Measurements from ENCODE around the gene CPT1B.
A peak's percentile ranks its signal among the peaks of the same experiment; 100 is the strongest.

The CPT1B gene

DNA sequence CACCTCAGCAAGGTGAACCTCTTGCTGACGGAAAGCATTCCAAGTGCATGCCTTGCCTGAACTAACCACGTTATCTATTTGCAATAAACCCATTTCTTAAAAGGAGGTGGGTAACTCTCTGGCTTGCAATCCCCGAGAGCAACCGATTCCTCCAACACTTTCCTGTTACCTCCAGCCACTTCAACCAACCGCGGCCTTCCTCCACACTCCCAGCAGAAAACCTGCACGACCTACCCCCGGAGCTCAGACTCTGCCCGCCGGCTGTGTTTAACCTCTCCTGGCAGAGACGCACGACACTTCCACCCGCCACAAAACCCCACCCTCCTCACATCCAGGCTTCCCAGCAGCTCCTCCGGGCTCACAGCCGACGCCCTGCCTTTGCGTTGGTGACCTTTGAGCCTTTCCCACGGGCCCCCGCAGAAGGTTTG is 53.5 kb downstream of the CPT1B start:
- Histone ChIP-seq H3K27ac (peak overlapping the region; percentile 86 to 87), H3K4me1 (peaks cover 0 to 36% (median 22%) of the 10 kb centered on the region in 4 donors), H3K4me3 (peak overlapping the region; percentile 65 to 77), H3K36me3 (peaks cover 21 to 45% (median 30%) of the 10 kb centered on the region in 3 donors), H3K9me3 (no peaks in the 10 kb centered on the region), H3K27me3 (peaks cover 0 to 8% of the 10 kb centered on the region in 2 donors)
- no peak for DNase-seq
- intact Hi-C loops (cut with DNase I; ENCODE audit: low total_unique reads) = loop anchor here (2.0 to 5.0 kb wide), 2 partner anchors 16 to 58 kb away; partner anchors contain the start of genes CHKB and NCAPH2
- TF ChIP-seq, protein P1, sequence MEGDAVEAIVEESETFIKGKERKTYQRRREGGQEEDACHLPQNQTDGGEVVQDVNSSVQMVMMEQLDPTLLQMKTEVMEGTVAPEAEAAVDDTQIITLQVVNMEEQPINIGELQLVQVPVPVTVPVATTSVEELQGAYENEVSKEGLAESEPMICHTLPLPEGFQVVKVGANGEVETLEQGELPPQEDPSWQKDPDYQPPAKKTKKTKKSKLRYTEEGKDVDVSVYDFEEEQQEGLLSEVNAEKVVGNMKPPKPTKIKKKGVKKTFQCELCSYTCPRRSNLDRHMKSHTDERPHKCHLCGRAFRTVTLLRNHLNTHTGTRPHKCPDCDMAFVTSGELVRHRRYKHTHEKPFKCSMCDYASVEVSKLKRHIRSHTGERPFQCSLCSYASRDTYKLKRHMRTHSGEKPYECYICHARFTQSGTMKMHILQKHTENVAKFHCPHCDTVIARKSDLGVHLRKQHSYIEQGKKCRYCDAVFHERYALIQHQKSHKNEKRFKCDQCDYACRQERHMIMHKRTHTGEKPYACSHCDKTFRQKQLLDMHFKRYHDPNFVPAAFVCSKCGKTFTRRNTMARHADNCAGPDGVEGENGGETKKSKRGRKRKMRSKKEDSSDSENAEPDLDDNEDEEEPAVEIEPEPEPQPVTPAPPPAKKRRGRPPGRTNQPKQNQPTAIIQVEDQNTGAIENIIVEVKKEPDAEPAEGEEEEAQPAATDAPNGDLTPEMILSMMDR (IDR thresholded peaks at IDR 0.05) = no peak

DNA sequence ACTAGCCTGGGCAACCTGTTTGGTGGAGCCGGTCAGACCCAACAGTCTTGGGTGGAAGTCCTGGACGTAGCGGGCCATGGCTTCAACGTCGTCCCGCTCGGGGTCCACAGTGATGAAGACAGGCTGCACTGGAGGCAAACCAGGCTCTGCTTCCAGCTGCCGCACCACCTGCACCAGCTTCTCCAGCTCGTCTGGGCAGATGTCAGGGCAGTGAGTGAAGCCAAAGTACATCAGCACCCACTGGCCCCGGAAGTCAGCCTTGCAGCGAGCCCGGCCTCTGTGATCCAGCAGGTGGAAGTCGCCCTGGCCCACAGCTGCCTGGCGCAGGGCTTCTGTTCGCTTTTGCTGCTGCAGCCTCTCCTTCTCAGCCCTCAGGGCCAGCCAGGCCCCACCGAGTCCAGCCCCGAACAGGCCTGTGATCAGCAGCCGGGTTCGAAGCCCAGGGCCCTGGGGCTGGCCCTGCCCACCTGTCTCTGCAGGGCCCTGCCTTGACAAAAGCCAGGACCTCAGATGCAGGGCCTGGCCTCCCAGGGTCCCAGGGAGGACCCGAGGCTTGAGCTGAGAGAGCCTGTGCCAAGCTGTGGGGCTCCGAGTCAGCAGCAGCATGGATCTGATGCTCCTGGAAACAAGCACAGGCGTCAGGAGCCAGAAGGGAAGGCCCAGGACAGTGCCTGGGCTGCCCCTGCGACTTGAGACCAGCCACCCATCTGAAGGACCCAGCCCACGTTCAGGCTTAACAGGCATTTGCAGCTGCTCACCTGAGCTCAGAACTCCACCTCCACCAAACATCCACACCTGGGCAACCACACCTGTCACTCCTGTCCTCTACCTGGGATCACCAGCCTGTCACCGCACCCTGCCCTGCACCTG is 54.2 kb downstream of the CPT1B start:
- no peak for DNase-seq
- intact Hi-C loops (cut with DNase I; ENCODE audit: low total_unique reads) = loop anchor here (2.0 kb wide), 1 partner anchor 15 kb away; the partner anchor contains the start of gene NCAPH2
- TF ChIP-seq, protein P1 (IDR thresholded peaks at IDR 0.05) = no peak
- H3K9me3 ChIP-seq = no peaks in the 10 kb centered on the region
- peaks cover 0 to 1% of the 10 kb centered on the region in 2 donors for H3K27me3 ChIP-seq
- H3K27ac ChIP-seq = no peak overlapping the region
- peaks cover 26 to 52% (median 36%) of the 10 kb centered on the region in 3 donors for H3K36me3 ChIP-seq
- H3K4me1 ChIP-seq = peaks cover 0 to 29% (median 19%) of the 10 kb centered on the region in 4 donors
- peak overlapping the region; percentile 65 to 77 for H3K4me3 ChIP-seq

DNA sequence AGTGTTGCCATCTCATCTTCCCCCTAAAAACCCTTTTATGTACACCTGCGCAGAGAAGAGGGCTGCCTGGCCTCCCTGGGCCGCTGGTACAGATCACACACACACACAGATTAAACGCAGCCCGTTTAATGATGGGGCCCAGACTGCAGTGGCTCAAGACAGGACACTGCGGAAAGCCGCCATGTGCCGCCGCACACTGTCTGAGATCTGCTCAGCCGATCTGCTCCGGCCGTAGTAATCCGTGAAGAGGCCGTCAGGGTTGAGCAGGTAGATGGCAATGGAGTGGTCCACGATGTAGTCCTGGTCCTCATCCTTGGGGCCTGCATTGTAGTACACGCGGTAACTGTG is 54.8 kb downstream of the CPT1B start:
- Histone ChIP-seq H3K4me1 (peaks cover 0 to 27% (median 19%) of the 10 kb centered on the region in 4 donors), H3K36me3 (peaks cover 32 to 58% (median 42%) of the 10 kb centered on the region in 3 donors), H3K4me3 (no peak overlapping the region), H3K27me3 (no peaks in the 10 kb centered on the region), H3K27ac (no peak overlapping the region), H3K9me3 (no peaks in the 10 kb centered on the region)
- no peak for DNase-seq
- TF ChIP-seq, protein P1 (IDR thresholded peaks at IDR 0.05) = no peak
- intact Hi-C loops (cut with DNase I; ENCODE audit: low total_unique reads) = no loop called here

DNA sequence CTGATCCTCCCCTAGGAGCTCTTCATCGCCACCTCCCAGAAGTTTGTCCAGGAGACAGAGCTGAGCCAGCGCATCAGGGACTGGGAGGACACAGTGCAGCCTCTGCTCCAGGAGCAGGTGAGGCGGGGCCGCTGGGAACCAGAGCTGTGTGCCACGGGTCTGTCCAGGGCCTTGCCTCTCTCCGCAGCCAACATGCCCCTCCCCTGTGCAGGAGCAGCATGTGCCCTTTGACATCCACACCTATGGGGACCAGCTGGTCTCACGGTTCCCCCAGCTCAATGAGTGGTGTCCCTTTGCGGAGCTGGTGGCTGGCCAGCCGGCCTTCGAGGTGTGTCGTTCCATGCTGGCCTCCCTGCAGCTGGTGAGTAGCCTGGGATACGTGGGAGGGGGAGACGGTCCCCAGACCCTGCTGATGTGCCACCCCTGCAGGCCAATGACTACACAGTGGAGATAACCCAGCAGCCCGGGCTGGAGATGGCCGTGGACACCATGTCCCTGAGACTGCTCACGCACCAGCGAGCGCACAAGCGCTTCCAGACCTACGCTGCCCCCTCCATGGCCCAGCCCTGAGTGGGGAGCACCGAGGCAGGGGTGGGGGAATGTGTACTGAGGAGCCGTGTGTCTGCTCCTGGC is 55.3 kb downstream of the CPT1B start:
- DNase-seq = no peak
- Histone ChIP-seq H3K27ac (no peak overlapping the region), H3K4me3 (no peak overlapping the region), H3K27me3 (no peaks in the 10 kb centered on the region), H3K9me3 (no peaks in the 10 kb centered on the region), H3K36me3 (peaks cover 36 to 63% (median 47%) of the 10 kb centered on the region in 3 donors), H3K4me1 (peaks cover 0 to 27% (median 19%) of the 10 kb centered on the region in 4 donors)
- intact Hi-C loops (cut with DNase I; ENCODE audit: low total_unique reads) = no loop called here
- TF ChIP-seq, protein P1 (IDR thresholded peaks at IDR 0.05) = no peak

DNA sequence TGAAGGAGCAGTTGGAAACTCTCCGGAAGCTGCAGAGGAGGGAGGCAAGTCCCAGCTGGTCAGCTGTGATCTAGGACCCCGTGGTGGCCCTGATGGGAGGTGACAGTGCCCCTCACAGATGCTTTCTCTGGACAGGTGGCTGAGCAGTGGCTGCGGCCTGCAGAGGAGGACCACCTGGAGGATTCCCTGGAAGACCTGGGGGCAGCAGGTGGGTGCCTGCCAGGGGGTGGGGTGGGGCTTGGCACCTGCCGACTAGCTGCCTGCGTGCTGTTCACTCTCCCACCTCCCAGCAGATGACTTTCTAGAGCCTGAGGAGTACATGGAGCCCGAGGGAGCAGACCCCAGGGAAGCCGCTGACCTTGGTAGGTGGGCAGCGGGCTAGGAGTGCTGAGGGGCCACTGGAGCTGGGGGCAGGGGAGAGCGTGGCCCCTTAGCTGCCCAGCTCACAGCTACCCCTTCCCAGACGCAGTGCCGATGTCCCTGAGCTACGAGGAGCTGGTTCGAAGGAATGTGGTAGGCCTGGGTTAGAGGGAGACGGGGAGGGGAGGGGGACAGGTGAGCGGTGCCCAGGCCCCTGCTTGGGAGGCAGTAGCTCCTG is 55.9 kb downstream of the CPT1B start:
- intact Hi-C loops (cut with DNase I; ENCODE audit: low total_unique reads) = no loop called here
- Histone ChIP-seq H3K27me3 (no peaks in the 10 kb centered on the region), H3K36me3 (peaks cover 42 to 69% (median 53%) of the 10 kb centered on the region in 3 donors), H3K9me3 (no peaks in the 10 kb centered on the region), H3K4me3 (no peak overlapping the region), H3K27ac (no peak overlapping the region), H3K4me1 (peaks cover 0 to 26% (median 19%) of the 10 kb centered on the region in 4 donors)
- TF ChIP-seq, protein P1 (IDR thresholded peaks at IDR 0.05) = no peak
- no peak for DNase-seq
